A673 (cell line): ENCODE results near the gene FARP1. TPM values are rescaled to one million over a fixed set of nuclear protein-coding genes. Genes with fewer than 3 reads are reported as not detected.

Source experiments
- BruUV-seq: library from RNA; stranded (reverse); fragments of 400-500 nt; replicated peaks from 2 replicates; lab custom pipeline; 2021; lab: Mats Ljungman, UMichigan
- CTCF ChIA-PET: fragments of 300-600 bp; sonication (Branson Sonifier 250); formaldehyde crosslinking; loops from one replicate; lab custom pipeline; 2022; ENCODE audit warnings: antibody characterized with exemption; lab: Charles Lee
- POLR2A ChIA-PET: fragments of 300-600 bp; sonication (Branson Sonifier 250); formaldehyde crosslinking; loops from one replicate; lab custom pipeline; 2022; ENCODE audit warnings: antibody characterized with exemption; ENCODE audit not compliant: low non-redundant PET; lab: Charles Lee
- DNase-seq: peaks from one replicate; pipeline ENCODE4 v3.0.0-alpha.2; 2015; ENCODE audit warnings: low spot score
- H3K27ac ChIP-seq: fragments of 200-600 bp; sonication (generic); 2 replicates; pipeline ENCODE4 v1.5.1; 2016; ENCODE audit warnings: mixed run types, low read depth, mild to moderate bottlenecking, mixed read lengths, antibody characterized with exemption, low read length; ENCODE audit not compliant: poor library complexity, severe bottlenecking
- H3K27me3 ChIP-seq: fragments of 200-600 bp; sonication (generic); replicated peaks from 2 replicates; pipeline ENCODE4 v1.6.1; 2017; ENCODE audit warnings: mixed run types, low read depth, mild to moderate bottlenecking, mixed read lengths, antibody characterized with exemption, low read length; ENCODE audit not compliant: insufficient read depth, poor library complexity
- H3K36me3 ChIP-seq: fragments of 200-600 bp; sonication (generic); 2 replicates; pipeline ENCODE4 v1.6.1; 2016; ENCODE audit warnings: mixed run types, mild to moderate bottlenecking, mixed read lengths, antibody characterized with exemption, low read length; ENCODE audit not compliant: insufficient read depth, poor library complexity, severe bottlenecking
- H3K4me1 ChIP-seq: fragments of 200-600 bp; sonication (generic); 2 replicates; pipeline ENCODE4 v1.6.1; 2017; ENCODE audit warnings: mixed run types, mild to moderate bottlenecking, mixed read lengths, antibody characterized with exemption, low read length; ENCODE audit not compliant: insufficient read depth, poor library complexity, severe bottlenecking
- H3K4me3 ChIP-seq: fragments of 200-600 bp; sonication (generic); 2 replicates; pipeline ENCODE4 v1.5.1; 2016; ENCODE audit warnings: low read depth, mixed run types, mild to moderate bottlenecking, mixed read lengths, low read length; ENCODE audit not compliant: poor library complexity, severe bottlenecking
- H3K9me3 ChIP-seq: fragments of 200-600 bp; sonication (generic); 2 replicates; pipeline ENCODE4 v1.6.1; 2016; ENCODE audit warnings: mixed run types, low read depth, mild to moderate bottlenecking, mixed read lengths, antibody characterized with exemption, low read length; ENCODE audit not compliant: poor library complexity, severe bottlenecking
- EZH2 ChIP-seq: fragments of 200-600 bp; sonication (generic); IDR thresholded peaks from 2 replicates; pipeline ENCODE4 v1.6.1; 2017; ENCODE audit warnings: borderline replicate concordance, low read depth, mild to moderate bottlenecking, mixed read lengths, antibody characterized with exemption, low read length; ENCODE audit not compliant: poor library complexity, severe bottlenecking
- intact Hi-C: fragments of 100-400 bp; cut with micrococcal nuclease; formaldehyde crosslinking; loops from one replicate; pipeline ENCODE4 v1.10.0; 2022; ENCODE audit not compliant: unreplicated experiment
- total RNA-seq: library from RNA; stranded (reverse); gene quantifications from 2 replicates; pipeline ENCODE4 v1.2.3, GENCODE V29; 2021
- TF ChIP-seq, protein P1 (sequence below): fragments of 300-800, 200-600 bp; sonication (generic); conservative IDR thresholded peaks from 2 replicates; pipeline ENCODE4 v1.5.1; 2017; ENCODE audit warnings: low read depth, mild to moderate bottlenecking, antibody characterized with exemption, low read length, moderate library complexity, mixed read lengths

FARP1 gene
- total RNA-seq, 1 experiment from 2014 or later = 177 TPM

DNA sequence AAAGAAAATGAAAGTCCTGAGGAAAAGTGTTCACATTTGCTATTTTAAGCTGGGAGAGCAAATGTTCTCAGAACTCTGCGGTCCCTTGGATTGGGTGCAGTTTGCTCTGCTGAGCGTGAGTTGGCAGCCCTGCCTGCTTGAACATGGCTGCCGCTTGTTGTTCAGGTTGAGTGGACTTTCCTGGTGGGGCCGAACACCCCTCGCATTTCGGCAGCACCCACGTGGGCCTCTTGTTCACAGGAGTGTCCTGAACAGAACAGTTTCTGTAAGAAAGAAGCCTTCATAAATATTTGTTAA, 45.0 kb downstream of the FARP1 start:
- Histone ChIP-seq H3K9me3 (no peaks in the 10 kb centered on the region), H3K27ac (peak overlapping the region; percentile 61), H3K4me3 (no peak overlapping the region), H3K4me1 (peaks cover 31% of the 10 kb centered on the region), H3K27me3 (no peaks in the 10 kb centered on the region), H3K36me3 (no peaks in the 10 kb centered on the region)
- ChIA-PET POLR2A (interaction anchor here (0.5 kb wide), 1 partner anchor 335 kb away, joined by 5 read pairs; no protein-coding TSS in a partner anchor), CTCF (no interaction called here)
- TF ChIP-seq, protein P1, sequence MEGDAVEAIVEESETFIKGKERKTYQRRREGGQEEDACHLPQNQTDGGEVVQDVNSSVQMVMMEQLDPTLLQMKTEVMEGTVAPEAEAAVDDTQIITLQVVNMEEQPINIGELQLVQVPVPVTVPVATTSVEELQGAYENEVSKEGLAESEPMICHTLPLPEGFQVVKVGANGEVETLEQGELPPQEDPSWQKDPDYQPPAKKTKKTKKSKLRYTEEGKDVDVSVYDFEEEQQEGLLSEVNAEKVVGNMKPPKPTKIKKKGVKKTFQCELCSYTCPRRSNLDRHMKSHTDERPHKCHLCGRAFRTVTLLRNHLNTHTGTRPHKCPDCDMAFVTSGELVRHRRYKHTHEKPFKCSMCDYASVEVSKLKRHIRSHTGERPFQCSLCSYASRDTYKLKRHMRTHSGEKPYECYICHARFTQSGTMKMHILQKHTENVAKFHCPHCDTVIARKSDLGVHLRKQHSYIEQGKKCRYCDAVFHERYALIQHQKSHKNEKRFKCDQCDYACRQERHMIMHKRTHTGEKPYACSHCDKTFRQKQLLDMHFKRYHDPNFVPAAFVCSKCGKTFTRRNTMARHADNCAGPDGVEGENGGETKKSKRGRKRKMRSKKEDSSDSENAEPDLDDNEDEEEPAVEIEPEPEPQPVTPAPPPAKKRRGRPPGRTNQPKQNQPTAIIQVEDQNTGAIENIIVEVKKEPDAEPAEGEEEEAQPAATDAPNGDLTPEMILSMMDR = no peak
- no peak for TF ChIP-seq EZH2
- no TSS peak for BruUV-seq
- intact Hi-C loops = no loop called here
- DNase-seq = no peak

DNA sequence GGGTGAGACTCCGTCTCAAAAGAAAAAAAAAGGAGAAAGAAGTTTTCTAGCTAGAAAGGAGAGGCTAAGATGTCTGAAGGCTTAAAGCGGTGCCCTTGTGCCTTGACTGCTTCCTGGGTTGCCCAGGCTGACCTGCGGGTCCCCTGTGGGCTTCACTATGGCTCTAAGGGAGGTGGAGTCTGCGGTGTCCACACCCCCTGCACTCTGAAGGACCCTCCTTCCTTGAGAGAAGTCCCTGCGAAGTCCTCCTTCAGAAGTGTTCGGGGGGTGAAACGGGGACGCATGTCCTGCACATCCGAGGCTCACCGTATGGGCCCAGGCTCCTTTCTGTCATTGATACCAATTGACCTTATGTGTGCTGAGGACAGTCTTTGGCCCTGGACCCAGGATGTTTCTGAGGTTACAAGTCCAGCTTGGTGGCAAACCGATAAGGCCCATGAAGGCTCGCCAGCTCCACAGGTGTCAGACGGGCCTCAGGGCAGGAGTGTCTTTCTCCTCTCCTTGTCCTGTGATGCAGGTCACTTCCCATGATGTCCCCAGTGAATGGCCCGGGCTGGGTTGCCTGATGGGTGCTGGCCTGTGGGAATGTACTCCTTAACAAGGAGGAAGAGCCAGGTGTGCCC, 45.8 kb downstream of the FARP1 start:
- CTCF ChIA-PET = no interaction called here
- POLR2A ChIA-PET = interaction anchor here (0.5 kb wide), 1 partner anchor 336 kb away, joined by 5 read pairs; no protein-coding TSS in a partner anchor

DNA sequence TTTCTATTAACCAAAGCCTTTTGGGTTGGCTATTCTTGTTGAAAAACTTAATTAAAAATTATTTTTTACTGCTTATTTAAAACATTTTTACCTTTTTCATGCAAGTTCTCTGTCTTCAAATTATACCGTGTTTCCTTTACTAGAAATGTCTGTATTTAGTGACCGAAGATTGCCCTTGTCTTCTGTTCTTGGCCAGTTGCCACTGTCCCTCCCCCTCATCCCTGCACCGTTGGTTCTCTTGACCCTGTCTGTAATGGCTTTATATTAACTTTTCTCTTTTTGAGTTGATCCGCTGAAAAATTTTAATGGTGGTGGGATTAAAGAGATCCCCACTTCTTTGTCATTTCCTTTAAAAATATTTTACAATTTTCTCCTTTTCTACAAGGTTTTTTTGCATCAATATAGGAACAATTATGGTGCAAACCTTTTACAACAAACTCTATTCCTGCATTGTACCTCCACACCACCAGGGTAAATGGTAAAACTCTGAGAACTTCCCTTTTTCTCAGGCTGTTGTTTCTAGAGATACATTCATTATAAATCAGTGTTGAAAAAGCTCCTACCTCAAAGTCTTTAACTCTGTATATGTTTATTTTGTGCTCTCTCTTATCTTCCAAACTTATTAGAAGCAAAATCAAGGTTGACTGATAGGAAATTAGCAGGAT, 47.1 kb downstream of the FARP1 start:
- Histone ChIP-seq H3K9me3 (no peaks in the 10 kb centered on the region), H3K27ac (peak overlapping the region; percentile 7), H3K4me3 (no peak overlapping the region), H3K27me3 (no peaks in the 10 kb centered on the region), H3K4me1 (peaks cover 31% of the 10 kb centered on the region), H3K36me3 (no peaks in the 10 kb centered on the region)
- TF ChIP-seq EZH2 = no peak
- TF ChIP-seq, protein P1 = no peak
- ChIA-PET CTCF (no interaction called here), POLR2A (no interaction called here)
- peak; percentile 37 for DNase-seq
- no TSS peak for BruUV-seq
- intact Hi-C loops = no loop called here

More for the DNA sequence above, 45.8 kb downstream of the FARP1 start:
- intact Hi-C loops = no loop called here
- Histone ChIP-seq H3K27me3 (no peaks in the 10 kb centered on the region), H3K4me1 (peaks cover 31% of the 10 kb centered on the region), H3K9me3 (no peaks in the 10 kb centered on the region), H3K4me3 (no peak overlapping the region), H3K27ac (no peak overlapping the region), H3K36me3 (no peaks in the 10 kb centered on the region)
- TF ChIP-seq EZH2 = no peak
- TF ChIP-seq, protein P1 = no peak
- no peak for DNase-seq
- no TSS peak for BruUV-seq
